IMR-90 (cell line): Measurements from ENCODE around the gene ZMYND11. TPM values are rescaled to one million over a fixed set of nuclear protein-coding genes. Genes with fewer than 3 reads are reported as not detected.

Source experiments
- ATAC-seq: fragments of 200-7000 bp; cut with Tn5 transposase; 2 replicates; pipeline ENCODE4 v1.9.1; 2020; ENCODE audit warnings: low read depth, mild to moderate bottlenecking, moderate library complexity
- BruUV-seq: library from RNA; stranded (reverse); fragments of 400-500 nt; replicated peaks from 2 replicates; lab custom pipeline; 2021; lab: Mats Ljungman, UMichigan
- CTCF ChIA-PET: fragments of 300-600 bp; formaldehyde crosslinking; extraction: SDS; loops from one replicate; lab custom pipeline; 2021; ENCODE audit warnings: antibody characterized with exemption; lab: Yijun Ruan, JAX
- POLR2A ChIA-PET: fragments of 300-600 bp; sonication (Branson Sonifier 250); formaldehyde crosslinking; loops from one replicate; lab custom pipeline; 2022; ENCODE audit warnings: antibody characterized with exemption; ENCODE audit not compliant: unreplicated experiment; lab: Charles Lee
- DNase-seq: peaks from one replicate; pipeline ENCODE4 v3.0.0; 2013
- H2AFZ ChIP-seq: replicated peaks from 2 replicates; pipeline ENCODE3; 2013; ENCODE audit warnings: low read length, mild to moderate bottlenecking; ENCODE audit not compliant: poor library complexity
- H2AK5ac ChIP-seq: 2 replicates; pipeline ENCODE4 v1.6.1; 2013; ENCODE audit warnings: low read depth, low read length, inconsistent platforms
- H2AK9ac ChIP-seq: replicated peaks from 2 replicates; pipeline ENCODE3; 2013; ENCODE audit warnings: mild to moderate bottlenecking, low read depth, low read length, moderate library complexity; ENCODE audit not compliant: poor library complexity
- H2BK120ac ChIP-seq: 2 replicates; pipeline ENCODE4 v1.6.1; 2013; ENCODE audit warnings: low read depth, low read length, inconsistent platforms
- H2BK15ac ChIP-seq: 3 replicates; pipeline ENCODE4 v1.6.1; 2013; ENCODE audit warnings: low read depth, low read length, inconsistent platforms
- H2BK20ac ChIP-seq: 2 replicates; pipeline ENCODE4 v1.6.1; 2013; ENCODE audit warnings: low read depth, mild to moderate bottlenecking, inconsistent platforms, low read length, moderate library complexity
- H2BK5ac ChIP-seq: 2 replicates; pipeline ENCODE4 v1.6.1; 2013; ENCODE audit warnings: mild to moderate bottlenecking, low read depth, low read length, inconsistent platforms; ENCODE audit not compliant: poor library complexity, severe bottlenecking
- H3K14ac ChIP-seq: replicated peaks from 2 replicates; pipeline ENCODE4 v1.6.1; 2013; ENCODE audit warnings: low read depth, low read length, inconsistent platforms
- H3K18ac ChIP-seq: 2 replicates; pipeline ENCODE4 v1.6.1; 2013; ENCODE audit warnings: low read depth, low read length, control low read depth
- H3K23ac ChIP-seq: 2 replicates; pipeline ENCODE4 v1.6.1; 2013; ENCODE audit warnings: low read depth, low read length, inconsistent platforms
- H3K27ac ChIP-seq: 2 replicates; pipeline ENCODE4 v1.5.1; 2013; ENCODE audit warnings: mild to moderate bottlenecking, control low read depth, low read length; ENCODE audit not compliant: insufficient read depth
- H3K27me3 ChIP-seq: 2 replicates; pipeline ENCODE4 v1.6.1; 2013; ENCODE audit warnings: low read length; ENCODE audit not compliant: control insufficient read depth, insufficient read depth
- H3K36me3 ChIP-seq: 2 replicates; pipeline ENCODE4 v1.6.1; 2013; ENCODE audit warnings: low read length, mixed read lengths; ENCODE audit not compliant: control insufficient read depth, insufficient read depth
- H3K4ac ChIP-seq: 2 replicates; pipeline ENCODE4 v1.6.1; 2013; ENCODE audit warnings: low read depth, low read length, inconsistent platforms
- H3K4me1 ChIP-seq: 2 replicates; pipeline ENCODE4 v1.6.1; 2013; ENCODE audit warnings: low read length, mixed read lengths; ENCODE audit not compliant: control insufficient read depth, insufficient read depth
- H3K4me2 ChIP-seq: 2 replicates; pipeline ENCODE4 v1.6.1; 2013; ENCODE audit warnings: low read depth, mild to moderate bottlenecking, control low read depth, low read length, moderate library complexity
- H3K4me3 ChIP-seq: 2 replicates; pipeline ENCODE4 v1.5.1; 2013; ENCODE audit warnings: low read depth, mild to moderate bottlenecking, control low read depth, low read length, moderate library complexity; ENCODE audit not compliant: insufficient read depth
- H3K56ac ChIP-seq: 2 replicates; pipeline ENCODE4 v1.6.1; 2013; ENCODE audit warnings: low read length, inconsistent platforms; ENCODE audit not compliant: insufficient read depth; ENCODE audit errors: extremely low read depth
- H3K79me1 ChIP-seq, 2 experiments: 2 replicates each; pipeline ENCODE4 v1.6.1; 2013; ENCODE audit warnings: low read length in 2 of 2, inconsistent platforms in 1 of 2, low read depth in 1 of 2
- H3K9ac ChIP-seq: 2 replicates; pipeline ENCODE4 v1.6.1; 2013; ENCODE audit warnings: low read depth, low read length, control low read depth
- H3K9me1 ChIP-seq: 2 replicates; pipeline ENCODE4 v1.6.1; 2013; ENCODE audit warnings: low read length, inconsistent platforms; ENCODE audit not compliant: insufficient read depth
- H3K9me3 ChIP-seq: 2 replicates; pipeline ENCODE4 v1.6.1; 2013; ENCODE audit warnings: low read length; ENCODE audit not compliant: control insufficient read depth, insufficient read depth
- H4K20me1 ChIP-seq: 2 replicates; pipeline ENCODE4 v1.6.1; 2013; ENCODE audit warnings: low read length, inconsistent platforms; ENCODE audit not compliant: insufficient read depth
- H4K5ac ChIP-seq: 2 replicates; pipeline ENCODE4 v1.6.1; 2013; ENCODE audit warnings: mild to moderate bottlenecking, low read depth, low read length, control low read depth
- H4K8ac ChIP-seq, 2 experiments: 2 replicates each; pipeline ENCODE4 v1.6.1; 2013; ENCODE audit warnings: low read depth in 2 of 2, low read length in 2 of 2, control low read depth in 1 of 2, inconsistent platforms in 1 of 2
- H4K91ac ChIP-seq: 2 replicates; pipeline ENCODE4 v1.6.1; 2013; ENCODE audit warnings: low read depth, low read length, inconsistent platforms; ENCODE audit not compliant: insufficient read depth
- CHD1 ChIP-seq: IDR thresholded peaks from 2 replicates; pipeline ENCODE4 v1.6.1; 2012; ENCODE audit warnings: low read depth, low read length, improper control_type of control experiment
- MXI1 ChIP-seq: IDR thresholded peaks from 2 replicates; pipeline ENCODE4 v1.6.1; 2012; ENCODE audit warnings: low read depth, mild to moderate bottlenecking, low read length, moderate library complexity, borderline replicate concordance
- RCOR1 ChIP-seq: IDR thresholded peaks from 2 replicates; pipeline ENCODE4 v1.6.1; 2012; ENCODE audit warnings: mild to moderate bottlenecking, low read length, improper control_type of control experiment; ENCODE audit not compliant: insufficient replicate concordance
- WGBS, 2 experiments: methylation state at CpG; one replicate each; pipeline versions ENCODE4 v1.1.5 to v1.1.7; 2013; ENCODE audit warnings: missing lambda C conversion rate in 2 of 2; ENCODE audit not compliant: insufficient read length in 1 of 2; ENCODE audit errors: extremely low coverage in 2 of 2; 5-methylcytosine and 5-hydroxymethylcytosine counted together
- dilution Hi-C: fragments of 300-500 bp; cut with HindIII; formaldehyde crosslinking; loops from one replicate; pipeline ENCODE4 v1.14.3; 2018; ENCODE audit warnings: low sequenced_read_pairs; ENCODE audit not compliant: unreplicated experiment
- in situ Hi-C: fragments of 300-500 bp; cut with MboI; formaldehyde crosslinking; loops from 3 replicates; pipeline ENCODE4 v1.14.3; 2019; ENCODE audit warnings: low sequenced_read_pairs, inconsistent platforms, mixed read lengths
- intact Hi-C: fragments of 100-400 bp; cut with micrococcal nuclease; formaldehyde crosslinking; loops from 2 replicates; pipeline ENCODE4 v1.10.0; 2022
- polyA plus RNA-seq, 3 experiments: library from polyadenylated mRNA; depleted of rRNA; stranded (reverse); fragments of >200 nt; gene quantifications; 2 replicates each; pipeline ENCODE4 v1.2.3, GENCODE V29; 2012; ENCODE audit warnings: low replicate concordance in 1 of 3
- total RNA-seq: library from RNA; depleted of rRNA; stranded (reverse); fragments of >200 nt; gene quantifications from 2 replicates; pipeline ENCODE4 v1.2.3, GENCODE V29; 2012
- TF ChIP-seq, protein P1 (sequence below): conservative IDR thresholded peaks from 2 replicates; pipeline ENCODE4 v1.5.1; 2012; ENCODE audit warnings: mild to moderate bottlenecking, low read depth, low read length, improper control_type of control experiment
- TF ChIP-seq, protein P2 (sequence below): fragments of 150-350 bp; IDR thresholded peaks from 2 replicates; pipeline ENCODE4 v1.6.1; 2017; ENCODE audit warnings: mild to moderate bottlenecking, antibody characterized with exemption, low read length, low read depth

Gene ZMYND11
- total and polyA plus RNA-seq, 2 of the 4 experiments (the other 2 are of a cell fraction): 39.5 to 72.2 TPM

DNA sequence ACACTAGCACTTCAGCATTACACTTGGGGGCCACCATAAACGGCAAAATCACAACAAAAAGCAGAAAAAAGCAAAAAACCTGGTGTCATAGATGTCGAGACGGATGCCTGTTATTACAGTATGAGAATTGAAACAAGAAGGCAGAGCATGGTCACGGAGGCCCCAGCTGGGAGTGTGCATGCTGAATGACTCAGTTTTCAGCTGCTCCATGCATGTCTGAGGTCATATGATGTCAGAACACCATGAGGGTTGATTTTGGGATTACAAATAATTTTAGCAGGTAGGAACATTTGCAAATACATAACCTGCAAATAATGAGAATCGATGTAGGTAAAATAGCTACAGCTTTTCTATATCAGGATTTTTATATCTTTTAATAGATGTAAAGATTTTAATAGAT, 19.1 kb downstream of the ZMYND11 start:
- Histone ChIP-seq H3K27me3 (no peaks in the 10 kb centered on the region), H3K4ac (no peak overlapping the region), H3K14ac (0 out of 2 replicates have a peak overlapping the region, but pooled peaks have one; percentile 30), H3K79me1 (peaks cover 30 to 43% of the 10 kb centered on the region in 2 experiments), H3K9me1 (peaks cover 4% of the 10 kb centered on the region; the same call in 1 of the 2 replicates), H3K56ac (no peak overlapping the region), H4K8ac (no peak overlapping the region), H3K9me3 (no peaks in the 10 kb centered on the region), H3K9ac (no peak overlapping the region), H2AK5ac (no peak overlapping the region), H3K4me2 (no peak overlapping the region), H2AFZ (no peak overlapping the region), H3K18ac (no peak overlapping the region), H2AK9ac (peak overlapping the region; percentile 13), H4K20me1 (peaks cover 44% of the 10 kb centered on the region), H4K91ac (no peak overlapping the region), H2BK20ac (no peak overlapping the region), H3K4me1 (peaks cover 4% of the 10 kb centered on the region), H4K5ac (no peak overlapping the region), H2BK120ac (no peak overlapping the region), H3K23ac (no peak overlapping the region), H3K36me3 (no peaks in the 10 kb centered on the region), H2BK15ac (no peak overlapping the region), H2BK5ac (no peak overlapping the region), H3K4me3 (no peak overlapping the region), H3K27ac (no peak overlapping the region)
- CTCF ChIA-PET: no interaction called here
- in situ Hi-C loops: no loop called here
- DNase-seq (peak; percentile 79), ATAC-seq (no peak)
- dilution Hi-C loops: no loop called here
- 94% methylated on average over 2 of the region's 5 CpGs; no CpG with 5 or more reads in 1 of the 2 experiments for WGBS, 2 experiments
- POLR2A ChIA-PET: no interaction called here
- BruUV-seq: no TSS peak
- TF ChIP-seq CHD1 (no peak), MXI1 (no peak), RCOR1 (no peak)
- TF ChIP-seq, protein P1, sequence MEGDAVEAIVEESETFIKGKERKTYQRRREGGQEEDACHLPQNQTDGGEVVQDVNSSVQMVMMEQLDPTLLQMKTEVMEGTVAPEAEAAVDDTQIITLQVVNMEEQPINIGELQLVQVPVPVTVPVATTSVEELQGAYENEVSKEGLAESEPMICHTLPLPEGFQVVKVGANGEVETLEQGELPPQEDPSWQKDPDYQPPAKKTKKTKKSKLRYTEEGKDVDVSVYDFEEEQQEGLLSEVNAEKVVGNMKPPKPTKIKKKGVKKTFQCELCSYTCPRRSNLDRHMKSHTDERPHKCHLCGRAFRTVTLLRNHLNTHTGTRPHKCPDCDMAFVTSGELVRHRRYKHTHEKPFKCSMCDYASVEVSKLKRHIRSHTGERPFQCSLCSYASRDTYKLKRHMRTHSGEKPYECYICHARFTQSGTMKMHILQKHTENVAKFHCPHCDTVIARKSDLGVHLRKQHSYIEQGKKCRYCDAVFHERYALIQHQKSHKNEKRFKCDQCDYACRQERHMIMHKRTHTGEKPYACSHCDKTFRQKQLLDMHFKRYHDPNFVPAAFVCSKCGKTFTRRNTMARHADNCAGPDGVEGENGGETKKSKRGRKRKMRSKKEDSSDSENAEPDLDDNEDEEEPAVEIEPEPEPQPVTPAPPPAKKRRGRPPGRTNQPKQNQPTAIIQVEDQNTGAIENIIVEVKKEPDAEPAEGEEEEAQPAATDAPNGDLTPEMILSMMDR: no peak
- TF ChIP-seq, protein P2, sequence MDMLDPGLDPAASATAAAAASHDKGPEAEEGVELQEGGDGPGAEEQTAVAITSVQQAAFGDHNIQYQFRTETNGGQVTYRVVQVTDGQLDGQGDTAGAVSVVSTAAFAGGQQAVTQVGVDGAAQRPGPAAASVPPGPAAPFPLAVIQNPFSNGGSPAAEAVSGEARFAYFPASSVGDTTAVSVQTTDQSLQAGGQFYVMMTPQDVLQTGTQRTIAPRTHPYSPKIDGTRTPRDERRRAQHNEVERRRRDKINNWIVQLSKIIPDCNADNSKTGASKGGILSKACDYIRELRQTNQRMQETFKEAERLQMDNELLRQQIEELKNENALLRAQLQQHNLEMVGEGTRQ: no peak
- intact Hi-C loops: no loop called here
